ENCODE data around the gene ATP6V1F. TPM values are rescaled to one million over a fixed set of nuclear protein-coding genes. Genes with fewer than 3 reads are reported as not detected.

The ATP6V1F gene
- total RNA-seq, 2 experiments from 2014 or later = 108 to 155 TPM

- POLR2A ChIA-PET = interaction anchor here (0.6 kb wide), 2 partner anchors 77 to 572 kb away, joined by 3 read pairs; no protein-coding TSS in a partner anchor
- H3K4me3 ChIP-seq (ENCODE audit: low read depth, low read length, poor library complexity, severe bottlenecking) = no peak overlapping the region
- H3K4me2 ChIP-seq (ENCODE audit: low read length) = no peak overlapping the region
- H4K20me1 ChIP-seq (ENCODE audit: insufficient read depth, low read length) = no peaks in the 10 kb centered on the region
- H2AFZ ChIP-seq (ENCODE audit: low read length) = no peak overlapping the region
- no peaks in the 10 kb centered on the region for H3K9me2 ChIP-seq (ENCODE audit: insufficient read depth, low read length)
- intact Hi-C loops (cut with micrococcal nuclease; ENCODE audit: unreplicated experiment) = no loop called here
- no peaks in the 10 kb centered on the region for H3K9me3 ChIP-seq (ENCODE audit: low read length)
- no peaks in the 10 kb centered on the region for H3K4me1 ChIP-seq (ENCODE audit: insufficient read depth, low read length, poor library complexity, severe bottlenecking)
- H3K79me2 ChIP-seq (ENCODE audit: insufficient read depth, low read depth, low read length) = no peaks in the 10 kb centered on the region
- TF ChIP-seq EZH2phosphoT487 (IDR thresholded peaks at IDR 0.05; ENCODE audit: borderline replicate concordance, low read depth, low read length) (no peak), CTCF (conservative IDR thresholded peaks at IDR 0.05; ENCODE audit: low read length) (no peak)
- DNase-seq (ENCODE audit: low spot score) = no peak
- no peak overlapping the region for H3K27ac ChIP-seq (ENCODE audit: low read depth, low read length, poor library complexity, severe bottlenecking)
- no peaks in the 10 kb centered on the region for H3K36me3 ChIP-seq (ENCODE audit: insufficient read depth, low read length)
- CTCF ChIA-PET (ENCODE audit: unreplicated experiment) = no interaction called here
- BruUV-seq (replicated peaks) = no TSS peak
Measured at GRCh38 chr7:128891110-128891941, 28.7 kb downstream of the ATP6V1F start.

GRCh38 chr7:128891942-128892269 lies 29.2 kb downstream of the ATP6V1F start:
- no TSS peak for BruUV-seq (replicated peaks)
- Histone ChIP-seq H3K79me2 (ENCODE audit: insufficient read depth, low read depth, low read length) (no peaks in the 10 kb centered on the region), H4K20me1 (ENCODE audit: insufficient read depth, low read length) (no peaks in the 10 kb centered on the region), H3K4me3 (ENCODE audit: low read depth, low read length, poor library complexity, severe bottlenecking) (no peak overlapping the region), H2AFZ (ENCODE audit: low read length) (no peak overlapping the region), H3K9me2 (ENCODE audit: insufficient read depth, low read length) (no peaks in the 10 kb centered on the region), H3K36me3 (ENCODE audit: insufficient read depth, low read length) (no peaks in the 10 kb centered on the region), H3K27ac (ENCODE audit: low read depth, low read length, poor library complexity, severe bottlenecking) (no peak overlapping the region), H3K4me1 (ENCODE audit: insufficient read depth, low read length, poor library complexity, severe bottlenecking) (no peaks in the 10 kb centered on the region), H3K9me3 (ENCODE audit: low read length) (no peaks in the 10 kb centered on the region), H3K4me2 (ENCODE audit: low read length) (no peak overlapping the region)
- DNase-seq (ENCODE audit: low spot score) = no peak
- intact Hi-C loops (cut with micrococcal nuclease; ENCODE audit: unreplicated experiment) = no loop called here
- CTCF ChIA-PET (ENCODE audit: unreplicated experiment) = interaction anchor here (0.6 kb wide), 1 partner anchor 77 kb away, joined by 10 read pairs; no protein-coding TSS in a partner anchor
- POLR2A ChIA-PET = interaction anchor here (0.6 kb wide), 2 partner anchors 76 to 573 kb away, joined by 3 read pairs; no protein-coding TSS in a partner anchor
- TF ChIP-seq EZH2phosphoT487 (IDR thresholded peaks at IDR 0.05; ENCODE audit: borderline replicate concordance, low read depth, low read length) = no peak
- no peak for TF ChIP-seq CTCF (conservative IDR thresholded peaks at IDR 0.05; ENCODE audit: low read length)

Data from OCI-LY7 (cell line).